ENCODE data around the gene SHC4.

DNA sequence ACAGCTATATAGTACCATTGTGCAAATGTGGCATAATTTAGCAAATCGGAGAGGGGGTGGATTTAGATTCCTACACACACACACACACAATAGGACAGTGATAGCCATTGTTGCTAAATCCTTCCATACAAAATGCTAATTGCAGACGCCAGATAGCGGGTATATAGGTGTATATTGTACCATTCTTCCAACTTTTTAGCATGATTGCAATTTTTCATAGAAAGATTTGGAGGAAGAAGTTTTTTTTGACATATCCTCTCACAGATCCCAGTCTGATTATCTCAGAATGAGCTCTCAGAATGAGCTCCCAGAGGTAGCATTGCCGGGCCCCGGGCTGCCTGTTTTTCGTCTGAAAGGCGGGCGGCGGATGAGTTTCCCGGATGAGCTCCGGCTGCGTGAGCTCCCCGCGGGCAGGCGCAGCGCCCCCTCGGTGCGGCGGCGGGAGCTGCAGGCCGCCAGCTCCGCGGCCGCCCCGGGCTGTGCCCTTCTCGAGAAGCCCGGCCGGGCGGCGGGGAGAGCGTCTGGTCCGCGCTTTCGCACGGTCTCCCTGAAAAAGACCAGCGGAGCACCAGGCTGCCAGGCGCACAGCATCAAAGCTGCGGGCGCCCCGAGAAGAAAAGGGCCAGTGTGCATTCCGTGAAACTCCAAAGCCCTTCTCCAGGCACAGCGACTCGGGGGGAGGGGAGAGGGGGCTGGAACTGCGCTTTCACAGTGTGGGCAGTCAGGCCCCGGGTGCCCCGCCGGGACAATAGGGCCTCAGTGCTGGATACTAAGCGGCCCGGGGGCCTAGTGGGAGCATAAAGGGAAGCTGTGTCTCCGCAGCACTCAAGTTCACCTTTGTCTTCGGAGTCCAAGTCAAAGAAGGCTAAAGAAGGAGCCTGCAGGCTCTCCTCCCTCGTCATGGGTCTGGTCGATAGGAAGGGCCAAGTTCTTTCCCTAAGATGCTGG lies 12.0 kb upstream of the SHC4 start:
- no peak for TF ChIP-seq EZH2 (IDR thresholded peaks at IDR 0.05; ENCODE audit: insufficient read depth, poor library complexity, severe bottlenecking)
- no peak for TF ChIP-seq EZH2phosphoT487 (IDR thresholded peaks at IDR 0.05; ENCODE audit: insufficient read depth, low read depth)

Data from GM23248 (cell line).